ENCODE measurements around the gene MYBPC1. TPM values are rescaled to one million over a fixed set of nuclear protein-coding genes. Genes with fewer than 3 reads are reported as not detected.

Gene MYBPC1
- total RNA-seq, 1 donor from 2014 or later, result not detected

DNA sequence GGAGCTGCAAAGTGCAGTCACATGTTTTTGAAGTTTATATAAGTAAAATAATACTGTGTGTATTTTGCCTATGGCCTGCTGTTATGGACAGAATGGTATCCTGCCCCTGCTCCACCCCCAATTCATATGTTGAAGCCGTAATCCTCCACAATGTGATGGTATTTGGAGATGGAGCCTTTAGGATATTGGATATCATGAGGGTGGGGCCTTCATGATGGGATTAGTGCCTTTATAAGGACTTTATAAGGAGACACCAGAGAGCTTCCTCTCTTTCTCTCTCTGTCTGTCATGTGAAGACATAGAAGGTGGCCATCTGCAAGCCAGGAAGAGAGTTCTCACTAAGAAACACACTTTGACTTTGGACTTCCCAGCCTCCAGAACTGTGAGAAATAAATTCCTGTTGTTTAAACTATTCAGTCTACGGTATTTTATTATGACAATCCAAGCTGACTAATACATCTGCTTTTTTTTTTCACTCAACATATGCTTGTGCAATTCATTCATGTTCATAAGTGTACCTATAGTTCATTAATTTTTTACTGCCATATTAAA is 99.6 kb downstream of the MYBPC1 start:
- no peak for DNase-seq (ENCODE audit: extremely low read depth, low read depth, low spot score)

DNA sequence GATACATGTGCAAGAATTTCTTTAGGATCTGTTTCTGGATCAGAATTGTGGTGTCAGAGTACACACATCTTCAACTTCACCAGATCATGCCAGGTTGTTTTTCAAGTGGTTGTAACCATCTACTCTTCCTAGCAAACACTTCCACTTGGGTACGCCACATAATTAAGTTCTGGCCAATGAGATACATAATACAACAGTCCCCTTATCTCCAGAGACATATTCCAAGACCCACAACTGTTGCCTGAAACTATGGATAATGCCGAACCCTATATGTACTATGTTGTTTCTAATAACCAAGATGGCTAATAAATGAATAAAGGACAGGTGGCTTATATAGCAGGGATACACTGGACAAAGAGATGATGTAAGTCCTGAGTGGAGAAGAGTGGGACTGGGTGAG is 100.2 kb downstream of the MYBPC1 start:
- DNase-seq (ENCODE audit: extremely low read depth, low read depth, low spot score), result no peak

DNA sequence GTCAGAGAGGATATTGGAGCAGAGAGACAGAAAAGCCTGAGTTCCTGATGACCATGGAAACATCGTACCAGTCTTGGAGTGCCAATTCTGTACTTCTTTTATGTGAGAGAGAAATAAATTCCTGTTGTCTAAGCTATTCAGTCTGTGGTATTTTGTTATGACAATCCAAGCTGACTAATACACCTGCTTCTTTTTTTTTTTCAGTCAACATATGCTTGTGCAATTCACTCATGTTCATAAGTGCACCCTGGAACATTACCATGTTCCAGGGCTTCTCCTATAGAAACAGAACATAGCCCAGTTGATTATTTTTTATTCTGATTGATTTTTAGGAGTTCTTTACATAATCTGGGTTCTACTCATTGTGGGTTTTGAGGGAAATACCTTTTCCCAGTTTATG is 100.9 kb downstream of the MYBPC1 start:
- no peak for DNase-seq (ENCODE audit: extremely low read depth, low read depth, low spot score)

DNA sequence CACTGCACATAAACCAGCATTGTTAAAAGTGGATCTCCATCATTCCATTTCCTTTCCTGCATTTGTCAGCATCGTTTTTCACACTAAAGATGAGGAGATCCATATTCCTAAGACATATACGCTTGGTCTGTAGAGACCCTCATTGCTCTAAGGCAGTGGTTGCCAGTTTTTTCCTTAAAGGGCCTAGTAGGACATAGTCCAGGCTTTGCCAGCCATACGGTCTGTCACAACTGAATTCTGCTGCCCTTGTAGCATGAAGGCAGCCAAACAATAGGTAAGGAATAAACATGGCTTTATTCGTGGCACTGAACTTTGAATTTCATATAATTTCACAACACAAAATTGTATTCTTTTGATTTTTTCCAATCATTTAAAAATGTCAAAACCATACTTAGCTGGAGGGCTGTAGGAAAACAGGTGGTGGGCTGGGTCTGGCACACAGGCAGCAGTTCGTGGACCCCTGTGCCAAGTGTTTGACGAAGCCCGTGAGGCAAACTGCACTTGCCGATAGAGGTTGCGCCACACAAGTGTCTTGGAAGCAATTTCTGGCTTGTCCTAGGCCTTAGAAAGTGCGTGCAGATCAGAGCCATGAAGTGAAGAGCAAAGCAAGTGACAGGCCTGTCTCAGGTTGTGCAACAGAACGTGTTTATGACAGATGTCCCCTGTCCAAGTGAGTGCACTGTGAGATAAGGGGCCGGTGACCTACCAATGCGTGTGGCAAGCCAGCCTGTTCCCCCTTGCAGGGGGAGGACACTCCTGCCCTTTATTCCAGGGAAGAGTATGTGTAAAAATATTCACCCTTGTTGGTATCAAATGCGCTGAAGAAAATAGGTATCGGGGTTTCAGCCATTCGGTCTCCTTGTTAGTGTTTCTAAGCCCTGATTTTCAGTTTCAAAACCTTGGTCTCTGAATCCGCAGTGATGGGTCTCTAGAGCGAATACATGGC is 101.8 kb downstream of the MYBPC1 start:
- DNase-seq (ENCODE audit: extremely low read depth, low read depth, low spot score), result peak; percentile 4

DNA sequence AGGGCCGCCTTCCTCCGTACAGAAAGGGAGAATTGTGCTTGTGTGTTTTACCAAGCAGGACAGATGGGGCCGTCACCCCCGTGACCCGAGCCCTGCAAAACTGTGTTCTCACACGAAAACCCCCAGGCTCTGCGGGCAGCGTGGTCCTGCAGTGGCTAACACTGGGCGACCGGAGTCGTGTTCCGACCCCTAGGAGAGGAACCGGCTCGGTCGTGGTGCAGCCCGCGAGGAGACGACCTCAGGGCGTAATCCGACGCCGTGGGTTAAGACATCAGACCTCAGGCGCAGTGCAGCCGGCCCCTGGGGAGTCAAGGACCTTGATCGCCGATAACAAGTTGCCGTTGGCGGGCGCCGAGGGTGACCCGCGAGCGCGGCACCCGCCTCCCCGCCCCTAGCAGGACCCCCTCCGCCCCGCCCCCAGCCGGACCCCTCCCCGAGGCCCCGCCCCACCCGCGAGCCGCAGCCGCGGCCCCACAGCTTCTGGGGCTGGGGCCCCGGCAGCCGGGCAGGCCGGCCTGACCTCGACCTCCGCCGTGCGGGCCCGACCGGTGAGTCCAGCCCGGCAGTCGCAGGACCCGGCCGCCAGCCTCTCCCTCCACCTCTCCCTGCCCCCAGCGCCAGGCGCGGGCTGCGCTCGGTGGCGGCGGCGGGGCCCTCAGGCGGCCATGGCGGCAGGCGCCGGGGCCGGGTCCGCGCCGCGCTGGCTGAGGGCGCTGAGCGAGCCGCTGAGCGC is 102.6 kb downstream of the MYBPC1 start, which contains the start of gene CHPT1:
Gene CHPT1, plus strand, starts transcription at position 444 of the 733 bp plus-strand sequence. Its CDS starts 222 bp downstream, at position 666.
- DNase-seq (ENCODE audit: extremely low read depth, low read depth, low spot score), result no peak

DNA sequence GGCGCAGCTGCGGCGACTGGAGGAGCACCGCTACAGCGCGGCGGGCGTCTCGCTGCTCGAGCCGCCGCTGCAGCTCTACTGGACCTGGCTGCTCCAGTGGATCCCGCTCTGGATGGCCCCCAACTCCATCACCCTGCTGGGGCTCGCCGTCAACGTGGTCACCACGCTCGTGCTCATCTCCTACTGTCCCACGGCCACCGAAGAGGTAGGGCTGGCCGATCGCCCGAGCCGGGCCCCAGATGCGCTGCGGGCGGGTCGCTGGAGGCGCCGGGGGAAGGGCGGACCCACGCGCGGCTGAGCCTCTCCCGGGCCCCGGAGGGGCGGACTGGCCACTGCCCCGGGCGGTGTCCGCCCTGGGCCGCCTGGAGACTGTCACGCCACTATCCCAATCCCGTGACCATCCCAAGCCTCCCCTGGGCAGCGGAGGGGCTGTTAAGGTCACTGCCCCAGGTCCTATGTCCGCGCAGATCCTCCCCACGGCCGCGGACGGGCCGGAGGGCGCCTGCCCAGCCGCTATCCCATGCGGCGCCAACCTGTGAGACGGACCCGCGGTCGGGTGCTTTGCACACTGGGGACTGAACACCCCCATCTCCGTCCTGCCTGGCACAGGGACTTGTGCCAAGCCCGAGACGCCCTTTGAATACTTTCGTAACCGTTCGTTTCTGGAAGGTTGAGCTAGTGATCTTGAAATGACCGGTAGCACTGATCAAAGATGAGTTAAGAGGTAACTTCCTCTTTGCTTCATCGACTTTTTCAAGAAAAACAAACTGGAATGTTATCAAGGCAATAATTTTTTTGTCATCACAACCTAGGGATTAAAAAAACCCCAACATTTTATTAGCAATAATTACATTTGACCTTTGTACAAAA is 103.4 kb downstream of the MYBPC1 start:
- DNase-seq (ENCODE audit: extremely low read depth, low read depth, low spot score), result peak; percentile 4

DNA sequence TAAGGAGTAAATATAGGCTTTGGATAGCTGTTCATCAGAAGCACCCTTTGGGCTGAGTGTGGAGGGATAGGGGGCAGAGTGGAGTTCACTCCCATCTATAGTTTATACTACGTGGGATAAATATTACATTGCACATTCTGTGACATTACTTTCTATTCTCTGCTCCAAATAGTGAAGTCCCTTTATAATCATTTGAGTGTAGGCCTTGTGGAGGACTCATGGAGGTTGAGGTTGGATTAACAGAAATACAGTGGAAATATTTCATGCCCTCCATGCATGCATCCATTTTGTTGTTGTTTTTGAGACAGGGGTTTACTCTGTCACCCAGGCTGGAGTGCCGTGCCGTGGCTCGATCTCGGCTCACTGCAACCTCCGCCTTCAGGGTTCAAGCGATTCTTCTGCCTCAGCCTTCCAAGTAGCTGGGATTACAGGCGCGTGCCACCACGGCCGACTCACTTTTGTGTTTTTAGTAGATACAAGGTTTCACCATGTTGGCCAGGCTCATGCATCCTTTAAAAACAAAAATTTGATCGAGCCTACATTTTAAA is 104.1 kb downstream of the MYBPC1 start:
- peak; percentile 4 for DNase-seq (ENCODE audit: extremely low read depth, low read depth, low spot score)

DNA sequence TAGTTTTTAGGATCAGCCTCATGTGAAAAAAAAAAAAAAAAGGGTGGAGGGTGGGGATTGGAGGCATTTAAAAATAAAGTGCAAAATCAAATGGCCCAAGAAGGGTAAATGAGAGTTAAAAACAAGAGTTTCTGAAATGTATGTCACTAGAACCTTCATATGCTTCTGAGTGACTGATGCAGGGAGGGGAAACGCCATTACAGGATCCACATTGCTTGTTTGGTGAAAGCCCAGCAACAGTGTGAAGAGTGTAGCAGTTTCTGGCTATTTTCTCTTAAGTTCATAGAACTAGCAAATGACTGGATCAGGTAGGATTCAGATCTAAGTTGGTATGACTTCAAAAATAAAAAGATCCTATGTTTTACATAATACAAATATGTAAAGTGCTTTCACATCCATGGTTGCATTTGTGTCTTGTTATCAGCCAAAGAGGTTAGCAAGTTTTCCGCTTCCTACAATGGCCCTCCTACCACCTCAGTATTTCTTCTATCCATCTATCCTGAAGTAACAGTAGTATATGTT is 105.6 kb downstream of the MYBPC1 start:
- DNase-seq (ENCODE audit: extremely low read depth, low read depth, low spot score), result no peak

DNA sequence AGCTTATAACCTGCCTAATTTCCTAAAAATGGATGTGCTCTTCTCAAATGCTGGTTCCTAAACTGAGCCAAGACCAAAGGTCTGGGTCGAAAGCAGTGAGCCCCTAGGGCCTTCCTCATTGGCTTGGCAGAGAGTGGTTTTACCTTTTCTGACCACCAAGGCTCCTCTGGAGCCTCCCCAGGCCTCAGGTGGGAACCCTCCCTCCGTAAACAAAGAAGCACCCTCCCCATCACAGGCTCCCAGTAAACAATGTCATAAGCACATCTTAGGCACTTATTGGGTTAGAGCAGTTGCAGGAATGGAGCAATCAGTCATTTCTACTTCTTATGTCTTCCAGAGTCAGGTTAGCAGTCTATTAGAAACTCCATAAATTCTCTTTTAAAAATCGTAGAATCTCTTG is 108.7 kb downstream of the MYBPC1 start:
- no peak for DNase-seq (ENCODE audit: extremely low read depth, low read depth, low spot score)

DNA sequence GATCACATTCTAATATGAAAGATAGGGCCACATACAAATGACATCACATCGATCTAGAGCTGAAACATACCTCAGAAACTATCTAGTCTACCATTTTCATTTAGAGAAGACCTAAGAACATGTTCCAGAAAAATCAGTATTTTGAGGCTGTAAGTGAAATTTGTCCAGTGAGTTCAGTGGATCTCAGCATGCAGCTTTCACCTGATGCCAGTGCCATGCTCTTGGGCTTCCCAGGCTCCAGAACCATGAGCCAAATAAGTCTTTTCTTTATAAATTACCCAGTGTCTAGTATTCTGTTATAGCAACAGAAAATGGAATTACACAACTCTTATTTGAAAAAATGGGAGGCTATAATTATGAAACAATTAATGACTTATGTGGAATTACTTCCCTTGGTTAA is 111.6 kb downstream of the MYBPC1 start:
- DNase-seq (ENCODE audit: extremely low read depth, low read depth, low spot score), result no peak

DNA sequence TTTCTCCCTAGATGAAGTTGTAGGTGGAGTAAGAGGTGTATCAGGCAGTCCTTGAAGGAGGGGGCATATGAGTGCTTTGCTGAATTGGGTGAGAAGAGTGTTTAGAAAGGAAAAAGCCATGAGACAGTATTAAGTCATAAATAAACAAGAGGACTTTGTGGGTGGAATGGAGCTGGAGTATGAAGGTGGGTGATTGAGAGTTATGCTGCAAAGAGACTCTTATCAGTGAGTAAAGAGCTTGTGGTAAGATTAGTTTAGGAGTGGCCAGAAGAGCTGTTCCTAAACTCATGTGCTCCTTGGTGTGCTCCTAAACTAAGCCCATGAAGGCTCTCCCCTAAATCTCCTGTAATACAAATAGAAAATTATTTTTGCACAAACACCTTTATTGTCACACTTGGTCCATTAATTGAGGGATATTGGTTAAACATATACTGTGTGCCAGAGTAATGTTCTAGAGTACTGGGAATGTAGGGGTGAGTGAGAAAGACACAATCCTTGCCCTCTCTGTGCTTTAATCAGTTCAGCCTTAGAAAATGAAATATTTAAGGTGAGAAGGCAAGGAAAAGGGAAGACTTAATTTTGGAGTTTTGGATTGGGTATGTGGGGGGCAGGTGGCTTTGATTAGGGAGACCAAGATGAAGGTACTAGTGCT is 112.5 kb downstream of the MYBPC1 start:
- DNase-seq (ENCODE audit: extremely low read depth, low read depth, low spot score), result no peak

DNA sequence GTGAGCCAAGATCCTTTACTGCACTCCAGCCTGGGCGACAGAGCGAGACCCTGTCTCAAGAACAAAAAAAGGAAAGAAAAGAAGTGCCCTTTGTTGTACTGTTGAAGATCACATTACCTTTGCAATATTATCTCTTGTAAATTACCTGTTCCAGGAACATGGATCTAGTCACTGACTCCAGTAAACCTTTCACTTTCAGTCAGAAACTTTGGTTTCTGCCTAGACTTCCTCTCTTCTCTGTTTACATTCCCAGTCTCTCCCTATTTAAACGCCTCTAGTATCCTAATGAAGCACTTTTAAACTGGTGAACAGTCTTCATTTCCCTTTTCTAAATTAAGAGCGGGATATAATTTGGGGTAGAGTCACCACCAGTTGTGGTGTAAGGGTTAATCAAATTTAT is 115.5 kb downstream of the MYBPC1 start:
- no peak for DNase-seq (ENCODE audit: extremely low read depth, low read depth, low spot score)

DNA sequence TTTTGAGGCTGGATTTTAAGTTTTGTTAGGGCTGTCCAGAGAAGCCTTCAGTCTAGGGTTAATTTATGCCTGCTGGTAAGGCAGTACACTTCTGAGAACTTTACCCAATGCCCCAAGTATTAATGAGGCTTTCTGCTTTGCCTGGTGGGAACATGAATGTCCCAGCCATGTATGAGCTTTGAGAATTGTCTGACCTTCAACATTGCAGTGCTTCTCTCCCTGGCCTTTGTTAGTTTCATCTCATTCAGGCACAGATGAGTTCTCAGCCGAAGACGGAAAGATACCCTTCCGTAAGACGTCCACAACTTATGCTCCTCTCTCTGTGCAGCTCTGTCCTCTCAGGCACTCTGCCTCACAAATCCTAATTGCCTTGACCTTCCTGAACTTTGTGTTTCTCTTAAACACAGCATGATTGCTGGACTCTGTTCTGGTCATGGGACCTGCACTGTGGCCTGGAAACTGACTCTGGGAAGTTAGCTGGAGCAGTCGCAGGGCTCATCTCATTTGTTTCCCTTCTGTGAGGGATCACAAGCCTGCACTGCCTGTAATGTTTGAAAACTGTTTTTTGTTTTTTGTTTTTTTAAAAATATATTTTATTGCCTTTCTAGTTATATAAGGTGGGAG is 118.4 kb downstream of the MYBPC1 start:
- DNase-seq (ENCODE audit: extremely low read depth, low read depth, low spot score), result no peak

DNA sequence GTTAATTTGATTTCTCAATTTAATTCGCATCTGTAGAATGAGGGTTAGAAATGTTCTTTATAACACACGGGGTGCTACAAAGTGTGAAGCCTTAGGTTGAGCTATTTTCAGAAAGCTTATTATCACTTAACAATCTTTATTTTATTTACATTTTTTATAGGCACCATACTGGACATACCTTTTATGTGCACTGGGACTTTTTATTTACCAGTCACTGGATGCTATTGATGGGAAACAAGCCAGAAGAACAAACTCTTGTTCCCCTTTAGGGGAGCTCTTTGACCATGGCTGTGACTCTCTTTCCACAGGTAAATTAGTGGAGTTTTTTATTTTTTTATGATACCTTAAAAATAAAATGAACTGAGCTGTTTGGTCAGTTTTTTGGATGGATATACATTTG is 119.2 kb downstream of the MYBPC1 start:
- DNase-seq (ENCODE audit: extremely low read depth, low read depth, low spot score), result no peak

DNA sequence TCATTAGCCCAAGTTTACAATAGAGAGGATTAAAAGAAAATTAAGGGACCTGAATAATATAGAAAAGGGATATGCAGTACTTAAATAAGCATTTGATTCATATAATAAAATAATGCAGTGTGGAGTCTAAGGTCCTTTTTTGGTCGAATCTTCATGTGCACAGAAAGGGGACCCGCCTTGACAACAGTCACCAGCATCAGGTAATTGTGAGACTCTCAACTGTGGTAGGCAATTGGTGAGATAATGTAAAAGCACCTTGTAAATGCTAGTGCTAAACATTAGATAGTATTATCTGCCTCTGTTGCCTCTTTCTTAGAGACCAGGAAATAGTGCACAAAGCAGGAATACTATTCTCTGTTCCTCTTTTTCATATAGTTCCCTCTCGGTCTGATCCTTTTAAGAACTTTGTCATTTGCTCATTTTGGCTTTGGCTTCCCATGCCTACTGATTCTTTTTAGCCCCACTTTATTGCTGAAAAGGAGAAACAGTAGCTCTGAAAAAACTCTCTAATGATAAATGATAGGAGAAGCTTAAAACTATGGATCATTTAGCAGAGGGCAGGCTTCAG is 120.2 kb downstream of the MYBPC1 start:
- DNase-seq (ENCODE audit: extremely low read depth, low read depth, low spot score), result no peak

DNA sequence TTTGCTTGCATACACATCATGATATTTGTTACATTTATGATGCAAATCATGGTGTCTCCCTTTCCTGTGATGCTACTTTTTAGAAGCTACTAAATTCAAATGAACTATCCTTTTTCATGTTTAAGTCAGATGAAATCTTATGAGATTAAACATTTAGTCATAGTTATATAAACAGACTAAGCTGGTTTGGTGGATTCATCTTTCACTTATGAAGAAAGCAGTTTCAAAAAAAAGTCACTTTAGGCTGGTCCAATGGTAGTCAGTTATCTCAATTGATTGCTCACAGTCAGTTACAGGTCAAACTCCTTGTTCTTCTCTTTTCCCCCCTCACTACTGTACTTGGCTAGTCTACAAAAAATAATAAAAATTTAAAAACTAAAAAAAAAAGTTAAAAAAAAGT is 124.8 kb downstream of the MYBPC1 start:
- no peak for DNase-seq (ENCODE audit: extremely low read depth, low read depth, low spot score)

DNA sequence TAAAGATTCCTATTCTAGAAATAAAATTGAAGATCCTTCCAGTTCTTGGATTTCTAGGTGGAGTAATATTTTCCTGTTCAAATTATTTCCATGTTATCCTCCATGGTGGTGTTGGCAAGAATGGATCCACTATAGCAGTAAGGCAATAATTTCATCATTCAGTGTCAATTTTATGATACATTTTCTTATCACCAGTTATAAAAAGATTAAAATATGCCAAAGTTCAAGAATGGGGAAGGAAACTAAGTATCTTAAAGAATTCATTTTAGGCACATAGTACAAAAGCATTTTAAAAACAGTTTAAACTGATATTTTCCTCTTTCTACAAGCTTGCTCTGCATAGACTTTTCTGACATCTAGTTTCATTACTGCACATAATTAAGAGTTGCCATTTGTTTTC is 125.3 kb downstream of the MYBPC1 start:
- no peak for DNase-seq (ENCODE audit: extremely low read depth, low read depth, low spot score)

DNA sequence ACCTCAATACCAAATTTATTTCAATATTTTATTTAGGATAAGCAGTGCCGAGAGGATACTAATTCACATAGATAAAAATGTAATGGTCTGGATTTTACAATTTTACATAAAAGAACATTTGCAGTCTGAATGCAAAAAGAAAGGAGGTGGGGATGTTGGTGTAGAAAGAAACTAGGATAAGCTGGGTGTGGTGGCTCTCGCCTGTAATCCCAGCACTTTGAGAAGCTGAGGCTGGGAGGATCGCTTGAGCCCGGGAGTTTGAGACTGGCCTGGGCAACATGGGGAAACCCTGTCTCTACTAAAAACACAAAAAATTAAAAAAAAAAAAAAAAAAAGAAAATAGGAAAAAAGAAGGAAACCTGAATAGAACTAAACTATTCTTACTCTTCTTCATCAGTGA is 127.6 kb downstream of the MYBPC1 start:
- DNase-seq (ENCODE audit: extremely low read depth, low read depth, low spot score), result no peak

DNA sequence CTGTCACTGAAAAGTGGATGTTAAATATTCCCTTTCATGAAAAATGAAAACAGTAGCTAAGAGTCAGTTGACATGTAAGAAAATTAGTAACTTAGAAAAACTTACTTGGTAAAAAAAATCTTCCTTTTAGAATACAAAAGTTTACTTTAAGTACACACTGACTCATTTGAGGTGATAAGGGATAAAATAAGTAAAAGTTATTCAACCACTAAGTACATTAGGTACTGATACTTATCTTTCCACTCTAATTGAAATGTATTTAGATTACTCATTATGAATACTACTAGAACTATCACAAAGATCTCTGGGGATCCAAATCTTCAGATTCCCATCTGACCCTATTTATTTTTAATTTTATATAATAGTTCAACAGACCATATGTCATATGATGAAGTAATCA is 132.3 kb downstream of the MYBPC1 start:
- no peak for DNase-seq (ENCODE audit: extremely low read depth, low read depth, low spot score)
